ENCODE measurements around the gene PYDC1. TPM values are rescaled to one million over a fixed set of nuclear protein-coding genes. Genes with fewer than 3 reads are reported as not detected.

PYDC1 gene
- total and polyA plus RNA-seq, 8 donors: not detected

DNA sequence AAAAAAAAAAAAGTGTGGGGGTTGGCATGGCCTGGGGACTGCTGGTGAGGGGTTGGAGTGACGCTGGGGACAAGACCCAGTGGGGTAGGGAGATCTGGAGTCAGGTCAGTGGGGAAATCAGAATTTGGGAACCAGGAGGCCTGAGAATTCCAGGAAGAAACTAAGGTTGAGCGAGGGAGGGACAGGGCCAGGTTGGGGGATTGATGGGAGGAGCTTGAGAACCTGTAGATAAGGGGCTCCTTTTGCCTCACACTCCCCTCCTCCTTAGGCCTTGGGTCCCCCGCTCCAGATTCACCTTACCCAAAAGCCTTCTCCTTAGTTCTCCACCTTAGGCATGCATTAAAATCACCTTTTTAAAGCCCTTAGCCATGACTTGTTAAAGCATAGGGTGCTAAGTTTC lies 8.3 kb upstream of the PYDC1 start:
- Histone ChIP-seq H3K27ac (no peak overlapping the region), H3K9me3 (no peaks in the 10 kb centered on the region), H3K27me3 (peaks cover 0 to 19% (median 0%) of the 10 kb centered on the region in 3 donors), H3K4me1 (no peaks in the 10 kb centered on the region), H3K4me3 (no peak overlapping the region), H3K36me3 (no peaks in the 10 kb centered on the region)
- DNase-seq: no peak
- 87 to 95% (median 91%) methylated on average over 3 of the region's 3 CpGs for WGBS, 5 donors
- no peak for TF ChIP-seq POLR2AphosphoS5 (IDR thresholded peaks at IDR 0.05)
- TF ChIP-seq POLR2A (IDR thresholded peaks at IDR 0.05): no peak
- TF ChIP-seq EP300 (IDR thresholded peaks at IDR 0.05): no peak
- TF ChIP-seq, protein P1, sequence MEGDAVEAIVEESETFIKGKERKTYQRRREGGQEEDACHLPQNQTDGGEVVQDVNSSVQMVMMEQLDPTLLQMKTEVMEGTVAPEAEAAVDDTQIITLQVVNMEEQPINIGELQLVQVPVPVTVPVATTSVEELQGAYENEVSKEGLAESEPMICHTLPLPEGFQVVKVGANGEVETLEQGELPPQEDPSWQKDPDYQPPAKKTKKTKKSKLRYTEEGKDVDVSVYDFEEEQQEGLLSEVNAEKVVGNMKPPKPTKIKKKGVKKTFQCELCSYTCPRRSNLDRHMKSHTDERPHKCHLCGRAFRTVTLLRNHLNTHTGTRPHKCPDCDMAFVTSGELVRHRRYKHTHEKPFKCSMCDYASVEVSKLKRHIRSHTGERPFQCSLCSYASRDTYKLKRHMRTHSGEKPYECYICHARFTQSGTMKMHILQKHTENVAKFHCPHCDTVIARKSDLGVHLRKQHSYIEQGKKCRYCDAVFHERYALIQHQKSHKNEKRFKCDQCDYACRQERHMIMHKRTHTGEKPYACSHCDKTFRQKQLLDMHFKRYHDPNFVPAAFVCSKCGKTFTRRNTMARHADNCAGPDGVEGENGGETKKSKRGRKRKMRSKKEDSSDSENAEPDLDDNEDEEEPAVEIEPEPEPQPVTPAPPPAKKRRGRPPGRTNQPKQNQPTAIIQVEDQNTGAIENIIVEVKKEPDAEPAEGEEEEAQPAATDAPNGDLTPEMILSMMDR (IDR thresholded peaks at IDR 0.05): no peak
- intact Hi-C loops (cut with DNase I; ENCODE audit: low total_unique reads): no loop called here

DNA sequence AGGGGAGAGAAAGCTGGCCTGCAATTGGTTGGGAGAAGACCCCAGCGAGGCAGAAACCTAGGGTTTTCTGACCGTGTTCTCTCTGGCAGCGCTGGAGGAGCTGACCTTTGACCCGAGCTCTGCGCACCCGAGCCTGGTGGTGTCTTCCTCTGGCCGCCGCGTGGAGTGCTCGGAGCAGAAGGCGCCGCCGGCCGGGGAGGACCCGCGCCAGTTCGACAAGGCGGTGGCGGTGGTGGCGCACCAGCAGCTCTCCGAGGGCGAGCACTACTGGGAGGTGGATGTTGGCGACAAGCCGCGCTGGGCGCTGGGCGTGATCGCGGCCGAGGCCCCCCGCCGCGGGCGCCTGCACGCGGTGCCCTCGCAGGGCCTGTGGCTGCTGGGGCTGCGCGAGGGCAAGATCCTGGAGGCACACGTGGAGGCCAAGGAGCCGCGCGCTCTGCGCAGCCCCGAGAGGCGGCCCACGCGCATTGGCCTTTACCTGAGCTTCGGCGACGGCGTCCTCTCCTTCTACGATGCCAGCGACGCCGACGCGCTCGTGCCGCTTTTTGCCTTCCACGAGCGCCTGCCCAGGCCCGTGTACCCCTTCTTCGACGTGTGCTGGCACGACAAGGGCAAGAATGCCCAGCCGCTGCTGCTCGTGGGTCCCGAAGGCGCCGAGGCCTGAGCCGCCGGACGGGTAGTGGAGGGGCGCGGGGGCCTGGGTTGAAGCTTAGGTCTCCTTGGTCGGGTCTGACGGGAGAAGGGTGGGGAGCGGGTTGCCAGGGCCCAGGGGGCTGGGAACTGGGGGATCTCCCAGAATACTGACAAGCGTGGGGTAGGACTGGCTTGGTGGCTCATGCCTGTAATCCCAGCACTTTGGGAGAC lies 7.4 kb upstream of the PYDC1 start:
- peaks cover 0 to 28% (median 0%) of the 10 kb centered on the region in 3 donors for H3K27me3 ChIP-seq
- no peaks in the 10 kb centered on the region for H3K36me3 ChIP-seq
- WGBS, 5 donors: 67 to 81% (median 78%) methylated on average over 64 to 80 of the region's 80 CpGs
- no peak overlapping the region for H3K27ac ChIP-seq
- no peak overlapping the region for H3K4me3 ChIP-seq
- DNase-seq: no peak
- TF ChIP-seq POLR2AphosphoS5 (IDR thresholded peaks at IDR 0.05) (no peak), EP300 (IDR thresholded peaks at IDR 0.05) (no peak), POLR2A (IDR thresholded peaks at IDR 0.05) (no peak)
- TF ChIP-seq, protein P1 (IDR thresholded peaks at IDR 0.05): no peak
- no peaks in the 10 kb centered on the region for H3K4me1 ChIP-seq
- intact Hi-C loops (cut with DNase I; ENCODE audit: low total_unique reads): no loop called here
- no peaks in the 10 kb centered on the region for H3K9me3 ChIP-seq

- H3K9me3 ChIP-seq: no peaks in the 10 kb centered on the region
- WGBS, 5 donors: 91 to 98% (median 96%) methylated on average over 4 to 5 of the region's 5 CpGs
- no peaks in the 10 kb centered on the region for H3K36me3 ChIP-seq
- H3K4me1 ChIP-seq: no peaks in the 10 kb centered on the region
- H3K4me3 ChIP-seq: no peak overlapping the region
- H3K27ac ChIP-seq: no peak overlapping the region
- DNase-seq: no peak
- TF ChIP-seq POLR2A (IDR thresholded peaks at IDR 0.05): no peak
- TF ChIP-seq EP300 (IDR thresholded peaks at IDR 0.05): no peak
- no peak for TF ChIP-seq POLR2AphosphoS5 (IDR thresholded peaks at IDR 0.05)
- TF ChIP-seq, protein P1 (IDR thresholded peaks at IDR 0.05): no peak
- intact Hi-C loops (cut with DNase I; ENCODE audit: low total_unique reads): no loop called here
- H3K27me3 ChIP-seq: peaks cover 0 to 41% (median 5%) of the 10 kb centered on the region in 3 donors
These were observed 6.1 kb upstream of the PYDC1 start for GRCh38 chr16:31223044-31223443.

- H3K9me3 ChIP-seq: no peaks in the 10 kb centered on the region
- no peak overlapping the region for H3K27ac ChIP-seq
- no peaks in the 10 kb centered on the region for H3K36me3 ChIP-seq
- H3K27me3 ChIP-seq: peaks cover 0 to 56% (median 18%) of the 10 kb centered on the region in 3 donors
- peaks cover 5 to 7% (median 6%) of the 10 kb centered on the region in 4 donors for H3K4me1 ChIP-seq
- DNase-seq: peak in 1 of 2 donors; percentile 37
- intact Hi-C loops (cut with DNase I; ENCODE audit: low total_unique reads): no loop called here
- TF ChIP-seq EP300 (IDR thresholded peaks at IDR 0.05) (no peak), POLR2AphosphoS5 (IDR thresholded peaks at IDR 0.05) (no peak), POLR2A (IDR thresholded peaks at IDR 0.05) (no peak)
- TF ChIP-seq, protein P1 (IDR thresholded peaks at IDR 0.05): no peak
- no peak overlapping the region for H3K4me3 ChIP-seq
- 50 to 62% (median 55%) methylated on average over 12 of the region's 12 CpGs for WGBS, 5 donors
These were observed 4.6 kb upstream of the PYDC1 start for GRCh38 chr16:31221357-31222160.

Measured in stomach (tissue), 9 donors.